ENCODE data around the gene CYP46A1. TPM values are rescaled to one million over a fixed set of nuclear protein-coding genes. Genes with fewer than 3 reads are reported as not detected.

CYP46A1 gene
- total and polyA plus RNA-seq, 4 experiments from 2014 or later, result 0.15 to 0.36 TPM; not detected in 2

DNA sequence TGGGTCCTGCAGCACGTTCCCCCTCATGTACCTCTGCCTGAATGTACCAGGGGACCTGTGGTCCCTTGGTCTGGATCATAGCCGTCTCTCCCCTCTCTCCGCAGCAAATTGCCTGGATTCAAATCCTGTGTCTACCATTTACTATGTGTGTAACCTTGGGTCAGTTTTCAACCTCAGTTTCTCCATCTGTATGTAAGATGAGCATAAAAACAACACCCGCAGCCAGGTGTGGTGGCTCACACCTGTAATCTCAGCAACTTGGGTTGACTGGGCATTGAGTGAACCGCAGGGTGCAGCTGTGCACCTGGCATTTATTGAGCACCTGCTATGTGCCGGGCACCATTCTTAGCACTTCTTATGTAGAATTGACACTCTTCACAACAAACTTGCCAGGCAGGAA lies 14.1 kb downstream of the CYP46A1 start:
- Histone ChIP-seq H3K4me3 (ENCODE audit: low read length in 2 of 2) (no peak overlapping the region), H3K4me1 (ENCODE audit: insufficient read depth, low read length) (no peaks in the 10 kb centered on the region), H3K27ac (ENCODE audit: low read depth, low read length) (no peak overlapping the region), H3K9me3 (ENCODE audit: control insufficient read depth in 1 of 2, low read length in 2 of 2) (peaks cover 0 to 4% of the 10 kb centered on the region in 2 donors), H3K36me3 (ENCODE audit: insufficient read depth, low read length) (no peaks in the 10 kb centered on the region), H3K27me3 (ENCODE audit: insufficient read depth, low read length) (no peaks in the 10 kb centered on the region)
- Mint-ChIP-seq H3K4me1 (peaks cover 2 to 14% (median 6%) of the 10 kb centered on the region in 4 donors), H3K4me3 (no peak overlapping the region), H3K9me3 (peaks cover 0 to 14% (median 7%) of the 10 kb centered on the region in 8 donors), H3K27ac (no peak overlapping the region), H3K36me3 (peaks cover 0 to 11% of the 10 kb centered on the region in 2 donors), H3K27me3 (peaks cover 3 to 5% of the 10 kb centered on the region in 2 donors)
- POLR2A ChIA-PET (ENCODE audit: partially characterized antibody), result no interaction called here
- CTCF ChIA-PET (ENCODE audit: partially characterized antibody), result interaction anchor here (2.4 kb wide), 1 partner anchor 10 kb away, joined by 9 read pairs; no protein-coding TSS in a partner anchor
- DNase-seq, result no peak
- intact Hi-C loops (cut with micrococcal nuclease), result no loop called here

DNA sequence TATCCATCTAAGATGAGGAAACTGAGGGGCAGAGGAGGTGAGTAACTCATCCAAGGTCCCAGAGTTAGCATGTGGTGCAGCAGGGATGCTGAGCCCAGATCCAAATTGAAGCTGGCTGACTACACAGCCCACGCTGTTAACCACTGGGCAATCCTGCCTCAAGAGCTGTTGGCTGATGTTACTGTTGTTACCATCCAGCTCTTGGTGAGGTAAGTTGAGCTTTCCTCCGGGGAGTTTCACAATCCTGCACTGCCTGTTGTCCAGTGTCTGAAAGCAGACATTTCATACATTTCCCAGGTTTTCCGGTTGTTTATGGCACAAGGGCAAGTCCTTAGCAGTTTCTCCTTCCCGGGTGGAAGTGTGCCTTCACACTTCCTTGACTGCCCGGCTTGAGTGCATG lies 14.5 kb downstream of the CYP46A1 start:
- intact Hi-C loops (cut with micrococcal nuclease), result no loop called here
- H3K4me1 ChIP-seq (ENCODE audit: insufficient read depth, low read length), result no peaks in the 10 kb centered on the region
- no peaks in the 10 kb centered on the region for H3K27me3 ChIP-seq (ENCODE audit: insufficient read depth, low read length)
- H3K27ac Mint-ChIP-seq, result no peak overlapping the region
- POLR2A ChIA-PET (ENCODE audit: partially characterized antibody), result no interaction called here
- no peak for DNase-seq
- peaks cover 2 to 14% (median 6%) of the 10 kb centered on the region in 4 donors for H3K4me1 Mint-ChIP-seq
- H3K4me3 ChIP-seq (ENCODE audit: low read length in 2 of 2), result no peak overlapping the region
- no peak overlapping the region for H3K27ac ChIP-seq (ENCODE audit: low read depth, low read length)
- peaks cover 0 to 18% (median 11%) of the 10 kb centered on the region in 8 donors for H3K9me3 Mint-ChIP-seq
- no peak overlapping the region for H3K4me3 Mint-ChIP-seq
- H3K36me3 Mint-ChIP-seq, result peaks cover 0 to 15% of the 10 kb centered on the region in 2 donors
- H3K36me3 ChIP-seq (ENCODE audit: insufficient read depth, low read length), result no peaks in the 10 kb centered on the region
- peaks cover 3 to 5% of the 10 kb centered on the region in 2 donors for H3K27me3 Mint-ChIP-seq
- peaks cover 0 to 8% of the 10 kb centered on the region in 2 donors for H3K9me3 ChIP-seq (ENCODE audit: control insufficient read depth in 1 of 2, low read length in 2 of 2)
- CTCF ChIA-PET (ENCODE audit: partially characterized antibody), result no interaction called here

DNA sequence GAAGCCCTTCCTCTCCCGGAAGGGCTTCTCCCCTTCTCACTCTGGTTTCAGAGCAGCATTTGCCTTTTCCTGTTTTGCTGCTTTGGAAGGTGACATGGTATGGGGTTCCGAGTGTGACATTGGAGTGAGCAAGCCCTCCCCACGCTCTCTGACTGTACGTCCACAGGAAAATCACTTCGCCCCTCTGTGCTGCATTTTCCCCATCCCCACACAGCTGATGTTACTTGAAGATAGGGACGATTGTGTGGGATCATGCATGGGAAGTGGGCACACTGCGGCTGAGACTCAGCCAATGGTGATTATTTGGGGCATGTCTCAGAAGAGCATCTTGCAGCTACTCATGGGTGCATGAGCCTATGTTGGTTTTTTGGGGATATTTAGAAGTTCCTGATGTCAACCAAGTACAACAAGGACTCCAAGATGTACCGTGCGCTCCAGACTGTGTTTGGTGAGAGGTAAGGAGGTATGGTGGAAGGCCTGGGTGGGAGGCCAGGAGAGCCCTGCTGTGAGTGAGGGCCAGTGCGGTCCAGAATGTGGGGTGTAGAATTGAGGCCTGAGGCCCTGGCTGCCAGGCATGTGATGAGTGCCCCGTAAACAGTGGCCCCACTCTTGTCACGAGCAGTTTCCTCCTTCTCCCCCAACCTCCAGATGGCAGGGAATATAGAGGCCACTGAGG lies 15.1 kb downstream of the CYP46A1 start:
- Histone ChIP-seq H3K4me3 (ENCODE audit: low read length in 2 of 2) (no peak overlapping the region), H3K9me3 (ENCODE audit: control insufficient read depth in 1 of 2, low read length in 2 of 2) (peaks cover 0 to 9% of the 10 kb centered on the region in 2 donors), H3K36me3 (ENCODE audit: insufficient read depth, low read length) (no peaks in the 10 kb centered on the region), H3K27me3 (ENCODE audit: insufficient read depth, low read length) (no peaks in the 10 kb centered on the region), H3K4me1 (ENCODE audit: insufficient read depth, low read length) (no peaks in the 10 kb centered on the region), H3K27ac (ENCODE audit: low read depth, low read length) (no peak overlapping the region)
- peaks cover 0 to 15% of the 10 kb centered on the region in 2 donors for H3K36me3 Mint-ChIP-seq
- peak overlapping the region in 4 of 8 donors; percentile 2 to 9 (median 8) for H3K4me3 Mint-ChIP-seq
- H3K4me1 Mint-ChIP-seq, result peaks cover 2 to 14% (median 6%) of the 10 kb centered on the region in 4 donors
- DNase-seq, result no peak
- intact Hi-C loops (cut with micrococcal nuclease), result no loop called here
- peaks cover 0 to 23% (median 16%) of the 10 kb centered on the region in 8 donors for H3K9me3 Mint-ChIP-seq
- ChIA-PET POLR2A (ENCODE audit: partially characterized antibody) (no interaction called here), CTCF (ENCODE audit: partially characterized antibody) (no interaction called here)
- H3K27me3 Mint-ChIP-seq, result peaks cover 3 to 5% of the 10 kb centered on the region in 2 donors
- H3K27ac Mint-ChIP-seq, result peak overlapping the region in 1 of 7 donors; percentile 52

DNA sequence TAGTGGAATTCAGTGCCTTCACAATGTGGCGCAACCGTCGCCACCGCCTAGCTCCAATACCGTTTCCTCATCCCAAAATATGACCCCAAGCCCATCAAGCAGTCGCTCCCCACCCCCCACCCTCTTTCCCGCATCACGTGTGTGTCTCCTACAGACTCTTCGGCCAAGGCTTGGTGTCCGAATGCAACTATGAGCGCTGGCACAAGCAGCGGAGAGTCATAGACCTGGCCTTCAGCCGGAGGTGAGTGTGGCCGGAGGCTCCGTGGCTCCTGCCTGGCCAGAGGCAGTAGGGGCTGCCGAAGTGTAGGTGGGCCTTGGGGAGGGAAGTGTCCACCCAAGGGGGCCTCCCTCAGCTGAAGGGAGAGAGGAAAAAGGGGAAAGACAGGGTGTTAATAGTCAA lies 15.8 kb downstream of the CYP46A1 start:
- H3K4me1 ChIP-seq (ENCODE audit: insufficient read depth, low read length), result no peaks in the 10 kb centered on the region
- no peak overlapping the region for H3K4me3 ChIP-seq (ENCODE audit: low read length in 2 of 2)
- DNase-seq, result no peak
- peaks cover 0 to 19% of the 10 kb centered on the region in 2 donors for H3K36me3 Mint-ChIP-seq
- ChIA-PET CTCF (ENCODE audit: partially characterized antibody) (no interaction called here), POLR2A (ENCODE audit: partially characterized antibody) (no interaction called here)
- intact Hi-C loops (cut with micrococcal nuclease), result no loop called here
- peaks cover 0 to 27% (median 19%) of the 10 kb centered on the region in 8 donors for H3K9me3 Mint-ChIP-seq
- no peaks in the 10 kb centered on the region for H3K36me3 ChIP-seq (ENCODE audit: insufficient read depth, low read length)
- no peak overlapping the region for H3K27ac ChIP-seq (ENCODE audit: low read depth, low read length)
- peaks cover 2 to 14% (median 6%) of the 10 kb centered on the region in 4 donors for H3K4me1 Mint-ChIP-seq
- H3K4me3 Mint-ChIP-seq, result peak overlapping the region in 1 of 8 donors; percentile 16
- H3K27ac Mint-ChIP-seq, result peak overlapping the region in 1 of 7 donors; percentile 37
- no peaks in the 10 kb centered on the region for H3K27me3 ChIP-seq (ENCODE audit: insufficient read depth, low read length)
- peaks cover 0 to 9% of the 10 kb centered on the region in 2 donors for H3K9me3 ChIP-seq (ENCODE audit: control insufficient read depth in 1 of 2, low read length in 2 of 2)
- peaks cover 1 to 6% of the 10 kb centered on the region in 2 donors for H3K27me3 Mint-ChIP-seq

DNA sequence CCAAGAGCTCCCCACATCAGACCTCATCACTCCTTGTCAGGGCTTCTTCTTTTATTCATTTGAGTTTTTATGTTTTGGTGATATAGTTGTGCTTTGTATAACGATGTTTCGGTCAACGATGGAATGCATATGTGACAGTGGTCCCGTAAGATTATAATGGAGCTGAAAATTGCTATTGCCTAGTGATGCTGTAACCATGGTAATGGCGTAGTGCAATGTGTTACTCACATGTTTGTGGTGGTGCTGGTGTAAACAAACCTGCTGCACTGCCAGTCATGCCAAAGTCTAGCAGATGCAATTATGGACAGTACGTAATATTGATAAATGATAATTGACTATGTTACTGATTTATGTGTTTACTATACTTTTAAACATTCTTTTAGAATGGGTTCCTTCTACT lies 16.3 kb downstream of the CYP46A1 start:
- Histone ChIP-seq H3K27me3 (ENCODE audit: insufficient read depth, low read length) (no peaks in the 10 kb centered on the region), H3K27ac (ENCODE audit: low read depth, low read length) (no peak overlapping the region), H3K36me3 (ENCODE audit: insufficient read depth, low read length) (no peaks in the 10 kb centered on the region), H3K4me1 (ENCODE audit: insufficient read depth, low read length) (no peaks in the 10 kb centered on the region), H3K4me3 (ENCODE audit: low read length in 2 of 2) (no peak overlapping the region), H3K9me3 (ENCODE audit: control insufficient read depth in 1 of 2, low read length in 2 of 2) (peaks cover 0 to 9% of the 10 kb centered on the region in 2 donors)
- peaks cover 0 to 27% (median 20%) of the 10 kb centered on the region in 8 donors for H3K9me3 Mint-ChIP-seq
- peaks cover 0 to 19% of the 10 kb centered on the region in 2 donors for H3K36me3 Mint-ChIP-seq
- ChIA-PET POLR2A (ENCODE audit: partially characterized antibody) (no interaction called here), CTCF (ENCODE audit: partially characterized antibody) (interaction anchor here (1.8 kb wide), 1 partner anchor 13 kb away, joined by 5 read pairs; no protein-coding TSS in a partner anchor)
- H3K4me1 Mint-ChIP-seq, result peaks cover 2 to 14% (median 6%) of the 10 kb centered on the region in 4 donors
- DNase-seq, result no peak
- peaks cover 1 to 6% of the 10 kb centered on the region in 2 donors for H3K27me3 Mint-ChIP-seq
- intact Hi-C loops (cut with micrococcal nuclease), result no loop called here
- no peak overlapping the region for H3K27ac Mint-ChIP-seq
- no peak overlapping the region for H3K4me3 Mint-ChIP-seq

DNA sequence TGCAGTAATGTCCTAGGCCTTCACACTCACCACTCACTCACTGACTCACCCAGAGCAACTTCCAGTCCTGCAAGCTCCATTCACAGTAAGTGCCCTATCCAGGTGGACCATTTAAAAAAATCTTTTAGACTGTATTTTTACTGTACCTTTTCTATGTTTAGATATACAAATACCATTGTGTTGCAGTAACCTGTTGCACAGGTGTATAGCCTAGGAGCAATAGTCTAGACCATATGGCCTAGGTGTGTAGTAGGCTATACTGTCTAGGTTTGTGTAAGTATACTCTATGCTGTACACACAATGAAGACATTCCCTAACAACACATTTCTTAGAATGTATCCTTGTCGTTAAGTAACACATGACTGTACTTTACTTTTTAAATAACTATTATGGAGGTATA lies 17.2 kb downstream of the CYP46A1 start:
- H3K4me3 ChIP-seq (ENCODE audit: low read length in 2 of 2), result no peak overlapping the region
- Mint-ChIP-seq H3K27me3 (peaks cover 3 to 8% of the 10 kb centered on the region in 2 donors), H3K36me3 (peaks cover 0 to 19% of the 10 kb centered on the region in 2 donors), H3K27ac (no peak overlapping the region), H3K9me3 (peaks cover 0 to 27% (median 20%) of the 10 kb centered on the region in 8 donors), H3K4me3 (no peak overlapping the region), H3K4me1 (peaks cover 2 to 14% (median 6%) of the 10 kb centered on the region in 4 donors)
- H3K9me3 ChIP-seq (ENCODE audit: control insufficient read depth in 1 of 2, low read length in 2 of 2), result peaks cover 0 to 9% of the 10 kb centered on the region in 2 donors
- no peaks in the 10 kb centered on the region for H3K36me3 ChIP-seq (ENCODE audit: insufficient read depth, low read length)
- no peaks in the 10 kb centered on the region for H3K4me1 ChIP-seq (ENCODE audit: insufficient read depth, low read length)
- intact Hi-C loops (cut with micrococcal nuclease), result no loop called here
- H3K27ac ChIP-seq (ENCODE audit: low read depth, low read length), result no peak overlapping the region
- CTCF ChIA-PET (ENCODE audit: partially characterized antibody), result interaction anchor here (1.8 kb wide), 1 partner anchor 14 kb away, joined by 5 read pairs; no protein-coding TSS in a partner anchor
- POLR2A ChIA-PET (ENCODE audit: partially characterized antibody), result no interaction called here
- H3K27me3 ChIP-seq (ENCODE audit: insufficient read depth, low read length), result no peaks in the 10 kb centered on the region
- DNase-seq, result no peak

DNA sequence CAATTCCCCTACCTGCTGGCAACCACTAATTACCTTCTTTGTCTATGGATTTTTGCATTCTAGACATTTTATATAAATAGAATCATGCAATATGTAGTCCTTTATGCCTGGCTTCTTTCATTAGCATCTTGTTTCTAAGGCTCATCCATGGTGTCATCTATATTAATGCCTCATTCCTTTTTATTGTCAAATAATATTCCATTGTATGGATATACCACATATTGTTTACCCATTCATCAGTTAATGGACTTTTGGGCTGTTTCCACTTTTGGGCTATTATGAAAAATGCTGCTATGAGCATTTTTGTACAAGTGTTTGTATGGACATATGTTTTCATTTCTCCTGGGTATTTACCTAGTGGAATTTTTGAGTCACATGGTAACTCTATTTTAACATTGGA lies 18.0 kb downstream of the CYP46A1 start:
- peaks cover 2 to 14% (median 6%) of the 10 kb centered on the region in 4 donors for H3K4me1 Mint-ChIP-seq

More for the DNA sequence above, 18.0 kb downstream of the CYP46A1 start:
- ChIA-PET CTCF (ENCODE audit: partially characterized antibody) (interaction anchor here (1.8 kb wide), 1 partner anchor 14 kb away, joined by 5 read pairs; no protein-coding TSS in a partner anchor), POLR2A (ENCODE audit: partially characterized antibody) (no interaction called here)
- no peak overlapping the region for H3K4me3 Mint-ChIP-seq
- Histone ChIP-seq H3K27me3 (ENCODE audit: insufficient read depth, low read length) (no peaks in the 10 kb centered on the region), H3K36me3 (ENCODE audit: insufficient read depth, low read length) (no peaks in the 10 kb centered on the region), H3K4me1 (ENCODE audit: insufficient read depth, low read length) (no peaks in the 10 kb centered on the region), H3K4me3 (ENCODE audit: low read length in 2 of 2) (no peak overlapping the region), H3K9me3 (ENCODE audit: control insufficient read depth in 1 of 2, low read length in 2 of 2) (peaks cover 0 to 9% of the 10 kb centered on the region in 2 donors), H3K27ac (ENCODE audit: low read depth, low read length) (no peak overlapping the region)
- H3K27ac Mint-ChIP-seq, result no peak overlapping the region
- H3K9me3 Mint-ChIP-seq, result peaks cover 0 to 27% (median 22%) of the 10 kb centered on the region in 8 donors
- peaks cover 0 to 19% of the 10 kb centered on the region in 2 donors for H3K36me3 Mint-ChIP-seq
- no peak for DNase-seq
- peaks cover 5 to 8% of the 10 kb centered on the region in 2 donors for H3K27me3 Mint-ChIP-seq
- intact Hi-C loops (cut with micrococcal nuclease), result no loop called here
